SK-N-MC (cell line): Measurements from ENCODE around the gene MALAT1.

Source experiments
- EZH2 ChIP-seq: fragments of 200-600 bp; sonication (generic); IDR thresholded peaks from one replicate; pipeline ENCODE4 v1.6.1; 2017; ENCODE audit warnings: antibody characterized with exemption
- POLR2AphosphoS5 ChIP-seq: IDR thresholded peaks from 2 replicates; pipeline ENCODE4 v1.6.1; 2012; ENCODE audit warnings: mild to moderate bottlenecking, low read depth, low read length, borderline replicate concordance

- TF ChIP-seq POLR2AphosphoS5 = no peak
- TF ChIP-seq EZH2 = no peak
Measured at GRCh38 chr11:65542738-65543390, 44.0 kb downstream of the MALAT1 start.
